ENCODE results near the gene DGKA. TPM values are rescaled to one million over a fixed set of nuclear protein-coding genes. Genes with fewer than 3 reads are reported as not detected.

The DGKA gene
- total and polyA plus RNA-seq, 2 of the 13 experiments (the other 11 are each of a cell fraction or from before 2014, with no cell fraction given) = 2.4 to 5.4 TPM

DNA sequence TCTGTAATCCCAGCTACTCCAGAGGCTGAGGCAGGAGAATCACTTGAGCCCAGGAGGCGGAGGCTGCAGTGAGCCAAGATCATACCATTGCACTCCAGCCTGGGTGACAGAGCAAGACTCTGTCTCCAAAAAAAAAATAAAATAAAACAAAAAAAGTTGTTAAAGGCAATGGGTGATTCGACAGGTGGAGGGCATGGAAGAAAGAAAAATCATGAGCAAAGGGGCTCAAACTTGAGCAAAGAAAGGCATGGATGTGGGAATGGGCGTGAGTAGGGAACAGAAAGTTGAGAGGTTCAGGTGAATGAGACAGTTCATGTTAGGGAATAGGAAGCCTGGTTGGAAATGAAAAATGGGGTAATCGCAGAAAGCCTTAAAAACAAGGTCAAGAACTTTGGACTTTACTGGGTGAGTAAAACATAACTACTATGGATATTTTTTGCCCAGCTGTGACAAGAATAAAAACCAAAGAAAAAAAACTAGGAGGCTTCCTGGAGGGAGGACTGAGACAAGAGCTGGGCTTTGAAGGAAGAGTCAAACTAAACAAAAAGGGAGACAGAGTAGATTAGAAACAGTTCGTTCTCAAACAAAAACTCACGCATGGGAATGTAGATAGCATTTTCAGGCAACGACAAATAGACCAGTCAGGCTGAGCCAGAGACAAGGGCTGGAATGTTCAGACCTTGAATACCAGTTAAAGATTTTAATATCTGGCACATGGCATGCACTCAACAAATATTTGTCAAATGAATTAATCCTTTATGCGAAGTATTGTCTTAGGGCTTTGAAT lies 22.0 kb upstream of the DGKA start (continued):
- TF ChIP-seq ZNF543 (CRISPR knock-in tag; IDR thresholded peaks at IDR 0.05) = no peak
- TF ChIP-seq GABPA (IDR thresholded peaks at IDR 0.05; ENCODE audit: low read depth, low read length) = no peak
- no peak for TF ChIP-seq GABPA (CRISPR knock-in tag; IDR thresholded peaks at IDR 0.05; ENCODE audit: low read depth)
- TF ChIP-seq HIVEP1 (CRISPR knock-in tag; IDR thresholded peaks at IDR 0.05) = no peak
- no peak for TF ChIP-seq SMARCC2 (IDR thresholded peaks at IDR 0.05)
- TF ChIP-seq KLF9 (CRISPR knock-in tag; IDR thresholded peaks at IDR 0.05; ENCODE audit: low read depth) = no peak
- no peak for TF ChIP-seq SOX13 (IDR thresholded peaks at IDR 0.05)
- no peak; a peak in 2 of 4 replicates for TF ChIP-seq SOX13 (CRISPR knock-in tag; conservative IDR thresholded peaks at IDR 0.05 in 1 of 2, IDR thresholded peaks at IDR 0.05 in 1 of 2)
- no peak for TF ChIP-seq U2AF2 (IDR thresholded peaks at IDR 0.05; ENCODE audit: low read depth, low read length)
- no peak for TF ChIP-seq ZKSCAN5 (CRISPR knock-in tag; IDR thresholded peaks at IDR 0.05)
- no peak for TF ChIP-seq ARNT2 (CRISPR knock-in tag; IDR thresholded peaks at IDR 0.05; ENCODE audit: low read depth)
- TF ChIP-seq DNMT3B (CRISPR knock-in tag; conservative IDR thresholded peaks at IDR 0.05) = no peak
- no peak for TF ChIP-seq PAWR (CRISPR knock-in tag; IDR thresholded peaks at IDR 0.05; ENCODE audit: borderline replicate concordance)
- TF ChIP-seq ZNF775 (CRISPR knock-in tag; IDR thresholded peaks at IDR 0.05; ENCODE audit: borderline replicate concordance) = no peak
- no peak for TF ChIP-seq ZBTB7A (CRISPR knock-in tag; IDR thresholded peaks at IDR 0.05)
- no peak for TF ChIP-seq RFX5 (IDR thresholded peaks at IDR 0.05; ENCODE audit: low read depth, low read length)
- 0 out of 2 replicates have a peak, but pooled peaks have one; percentile 19 for TF ChIP-seq ZFP1 (CRISPR knock-in tag; IDR thresholded peaks at IDR 0.05)
- no peak for TF ChIP-seq CAMTA2 (CRISPR knock-in tag; IDR thresholded peaks at IDR 0.05; ENCODE audit: borderline replicate concordance)
- TF ChIP-seq ETV6 (CRISPR knock-in tag; conservative IDR thresholded peaks at IDR 0.05) = no peak
- TF ChIP-seq NFE2 (CRISPR knock-in tag; IDR thresholded peaks at IDR 0.05) = no peak
- TF ChIP-seq ZNF34 (CRISPR knock-in tag; IDR thresholded peaks at IDR 0.05; ENCODE audit: borderline replicate concordance) = no peak
- TF ChIP-seq CBX2 (IDR thresholded peaks at IDR 0.05; ENCODE audit: low read depth, low read length) = no peak
- TF ChIP-seq CBX2 (CRISPR knock-in tag; IDR thresholded peaks at IDR 0.05; ENCODE audit: low read depth) = no peak
- TF ChIP-seq, protein P1, sequence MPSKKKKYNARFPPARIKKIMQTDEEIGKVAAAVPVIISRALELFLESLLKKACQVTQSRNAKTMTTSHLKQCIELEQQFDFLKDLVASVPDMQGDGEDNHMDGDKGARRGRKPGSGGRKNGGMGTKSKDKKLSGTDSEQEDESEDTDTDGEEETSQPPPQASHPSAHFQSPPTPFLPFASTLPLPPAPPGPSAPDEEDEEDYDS (CRISPR knock-in tag; IDR thresholded peaks at IDR 0.05) = 0 out of 2 replicates have a peak, but pooled peaks have one; percentile 23
- no peak for TF ChIP-seq ZSCAN22 (CRISPR knock-in tag; IDR thresholded peaks at IDR 0.05)
- TF ChIP-seq TP53 (CRISPR knock-in tag; conservative IDR thresholded peaks at IDR 0.05) = no peak
- TF ChIP-seq, protein P2, sequence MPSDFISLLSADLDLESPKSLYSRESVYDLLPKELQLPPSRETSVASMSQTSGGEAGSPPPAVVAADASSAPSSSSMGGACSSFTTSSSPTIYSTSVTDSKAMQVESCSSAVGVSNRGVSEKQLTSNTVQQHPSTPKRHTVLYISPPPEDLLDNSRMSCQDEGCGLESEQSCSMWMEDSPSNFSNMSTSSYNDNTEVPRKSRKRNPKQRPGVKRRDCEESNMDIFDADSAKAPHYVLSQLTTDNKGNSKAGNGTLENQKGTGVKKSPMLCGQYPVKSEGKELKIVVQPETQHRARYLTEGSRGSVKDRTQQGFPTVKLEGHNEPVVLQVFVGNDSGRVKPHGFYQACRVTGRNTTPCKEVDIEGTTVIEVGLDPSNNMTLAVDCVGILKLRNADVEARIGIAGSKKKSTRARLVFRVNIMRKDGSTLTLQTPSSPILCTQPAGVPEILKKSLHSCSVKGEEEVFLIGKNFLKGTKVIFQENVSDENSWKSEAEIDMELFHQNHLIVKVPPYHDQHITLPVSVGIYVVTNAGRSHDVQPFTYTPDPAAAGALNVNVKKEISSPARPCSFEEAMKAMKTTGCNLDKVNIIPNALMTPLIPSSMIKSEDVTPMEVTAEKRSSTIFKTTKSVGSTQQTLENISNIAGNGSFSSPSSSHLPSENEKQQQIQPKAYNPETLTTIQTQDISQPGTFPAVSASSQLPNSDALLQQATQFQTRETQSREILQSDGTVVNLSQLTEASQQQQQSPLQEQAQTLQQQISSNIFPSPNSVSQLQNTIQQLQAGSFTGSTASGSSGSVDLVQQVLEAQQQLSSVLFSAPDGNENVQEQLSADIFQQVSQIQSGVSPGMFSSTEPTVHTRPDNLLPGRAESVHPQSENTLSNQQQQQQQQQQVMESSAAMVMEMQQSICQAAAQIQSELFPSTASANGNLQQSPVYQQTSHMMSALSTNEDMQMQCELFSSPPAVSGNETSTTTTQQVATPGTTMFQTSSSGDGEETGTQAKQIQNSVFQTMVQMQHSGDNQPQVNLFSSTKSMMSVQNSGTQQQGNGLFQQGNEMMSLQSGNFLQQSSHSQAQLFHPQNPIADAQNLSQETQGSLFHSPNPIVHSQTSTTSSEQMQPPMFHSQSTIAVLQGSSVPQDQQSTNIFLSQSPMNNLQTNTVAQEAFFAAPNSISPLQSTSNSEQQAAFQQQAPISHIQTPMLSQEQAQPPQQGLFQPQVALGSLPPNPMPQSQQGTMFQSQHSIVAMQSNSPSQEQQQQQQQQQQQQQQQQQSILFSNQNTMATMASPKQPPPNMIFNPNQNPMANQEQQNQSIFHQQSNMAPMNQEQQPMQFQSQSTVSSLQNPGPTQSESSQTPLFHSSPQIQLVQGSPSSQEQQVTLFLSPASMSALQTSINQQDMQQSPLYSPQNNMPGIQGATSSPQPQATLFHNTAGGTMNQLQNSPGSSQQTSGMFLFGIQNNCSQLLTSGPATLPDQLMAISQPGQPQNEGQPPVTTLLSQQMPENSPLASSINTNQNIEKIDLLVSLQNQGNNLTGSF (CRISPR knock-in tag; IDR thresholded peaks at IDR 0.05) = no peak
- no peak for TF ChIP-seq NFATC3 (CRISPR knock-in tag; IDR thresholded peaks at IDR 0.05)
- 0 out of 2 replicates have a peak, but pooled peaks have one; percentile 26 for TF ChIP-seq YEATS4 (CRISPR knock-in tag; IDR thresholded peaks at IDR 0.05; ENCODE audit: borderline replicate concordance)
